ENCODE measurements around the gene EPHA2. TPM values are rescaled to one million over a fixed set of nuclear protein-coding genes. Genes with fewer than 3 reads are reported as not detected.
"Not testable (repeated sequence)": the region's sequence is repeated elsewhere in the genome, so short reads cannot be mapped to it uniquely, and the experiment has no call there.

Gene EPHA2
- 43.3 and 63.5 TPM in 2 replicates for total RNA-seq (2014; rRNA removed; shearing (Covaris generic))

DNA sequence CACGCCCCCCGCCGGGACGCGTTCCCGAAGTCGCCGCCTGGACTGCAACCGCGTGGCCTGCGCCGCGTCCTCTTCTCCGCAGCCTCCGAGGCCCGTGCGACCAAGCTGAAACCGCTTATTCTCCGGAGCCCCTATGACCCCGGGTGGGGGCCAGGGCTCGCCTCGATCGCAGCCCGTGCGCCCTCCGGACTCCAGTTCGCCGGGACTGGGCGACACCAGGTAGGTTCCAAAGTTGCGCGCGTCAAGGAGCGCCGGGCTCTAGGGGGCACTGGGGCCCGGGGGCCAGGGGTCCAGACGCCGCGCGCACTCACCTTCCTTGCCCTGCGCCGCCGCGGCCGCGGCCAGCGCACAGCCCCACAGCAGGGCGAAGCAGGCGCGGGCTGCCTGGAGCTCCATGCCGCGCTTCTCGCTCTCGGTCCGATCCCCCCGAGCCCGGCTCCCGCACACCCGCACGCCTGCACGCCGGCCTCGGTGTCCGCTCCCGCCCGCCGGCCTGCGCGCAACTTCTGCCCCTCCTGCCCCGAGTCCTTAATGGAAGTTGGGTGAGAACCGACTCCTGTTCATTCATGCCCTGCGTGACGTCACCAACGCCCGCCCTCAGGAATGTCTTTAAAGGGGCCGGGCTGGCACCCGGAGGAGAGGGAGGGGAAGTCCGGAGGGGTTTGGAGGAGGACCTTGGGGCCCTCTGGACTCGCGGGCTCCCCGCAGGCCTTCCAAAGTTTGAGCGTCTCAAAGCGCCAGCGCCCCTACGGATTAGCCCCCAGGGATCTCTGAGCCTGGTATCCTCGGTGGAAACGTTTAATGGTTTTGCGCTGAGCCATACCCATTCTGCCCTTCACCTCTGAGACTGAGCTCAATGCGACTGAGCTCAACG is at the start of gene EPHA2:
EPHA2 (minus strand) TSS at position 533 of the 874 bp plus-strand sequence; CDS start at position 396, 137 bp downstream.
- Histone ChIP-seq H3K36me3 (replicated peaks; ENCODE audit: control insufficient read depth, insufficient read depth, low read length) (no peaks in the 10 kb centered on the region; the same call in 1 of the 2 replicates), H3K27me3 (ENCODE audit: control insufficient read depth, insufficient read depth, low read length) (peaks cover 1% of the 10 kb centered on the region; the same call in 1 of the 2 replicates), H3K4me3 (ENCODE audit: insufficient read depth, low read depth, low read length) (peak within 1 kb of the TSS; percentile 96)
- DNase-seq, result peak; percentile 98

DNA sequence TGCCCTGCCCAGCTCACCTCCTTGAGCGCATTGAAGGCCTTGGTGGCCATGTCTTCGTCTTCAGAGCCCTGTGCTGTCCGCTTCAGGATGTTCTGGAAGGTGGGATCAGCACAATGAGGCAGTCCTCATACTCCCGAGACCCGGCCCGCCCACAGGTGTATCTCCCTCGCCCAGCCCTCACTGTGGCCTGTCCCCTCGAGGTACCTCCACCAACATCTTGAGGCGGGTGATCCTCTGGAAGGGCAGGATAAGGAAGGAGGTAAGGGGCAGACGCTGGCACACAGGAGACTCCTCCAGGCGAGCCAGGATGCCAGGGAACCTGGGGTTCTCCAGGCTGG is 49.4 kb upstream of the EPHA2 start:
- peaks cover 14% of the 10 kb centered on the region; the same call in 1 of the 2 replicates for H3K27me3 ChIP-seq (ENCODE audit: control insufficient read depth, insufficient read depth, low read length)
- peaks cover 12% of the 10 kb centered on the region for H3K36me3 ChIP-seq (replicated peaks; ENCODE audit: control insufficient read depth, insufficient read depth, low read length)
- H3K4me3 ChIP-seq (ENCODE audit: insufficient read depth, low read depth, low read length), result no peak overlapping the region
- no peak for DNase-seq

DNA sequence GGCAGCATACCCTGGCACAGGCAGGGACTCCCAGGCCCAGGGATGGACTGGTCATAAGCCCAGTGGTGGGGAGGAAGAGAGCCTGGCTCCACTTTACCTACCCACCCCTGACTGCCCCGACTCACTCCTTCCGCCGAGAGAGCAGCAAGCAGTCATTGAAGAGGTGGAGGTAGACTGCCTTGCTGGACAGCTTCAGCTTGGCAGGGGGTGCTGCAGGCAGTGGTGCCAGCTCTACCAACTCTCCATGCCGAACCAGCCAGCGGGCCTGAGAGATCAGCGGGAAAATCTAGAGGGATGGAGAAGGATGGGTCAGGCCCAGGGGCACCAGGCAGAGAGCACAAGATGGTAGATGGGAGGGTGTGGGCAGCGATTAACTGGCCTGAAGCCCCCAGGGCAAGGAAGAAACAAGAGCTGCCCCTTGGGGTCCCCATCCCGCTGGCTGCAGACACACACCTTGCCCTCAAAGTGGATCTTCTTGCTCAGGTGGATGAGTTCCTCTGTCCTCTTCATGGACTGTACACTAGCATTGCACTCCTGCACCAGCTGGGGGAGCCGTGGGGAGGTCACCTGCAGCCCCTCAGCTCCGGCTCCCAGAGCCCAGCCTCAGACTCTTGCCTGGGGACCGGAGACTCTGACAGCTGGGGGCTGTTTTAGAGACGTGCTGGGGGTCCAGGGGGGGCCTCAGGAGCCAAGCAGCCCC is 48.9 kb upstream of the EPHA2 start:
- no peak overlapping the region for H3K4me3 ChIP-seq (ENCODE audit: insufficient read depth, low read depth, low read length)
- peaks cover 12% of the 10 kb centered on the region for H3K36me3 ChIP-seq (replicated peaks; ENCODE audit: control insufficient read depth, insufficient read depth, low read length)
- DNase-seq, result peak; percentile 87
- peaks cover 14% of the 10 kb centered on the region; the same call in 1 of the 2 replicates for H3K27me3 ChIP-seq (ENCODE audit: control insufficient read depth, insufficient read depth, low read length)

- Histone ChIP-seq H3K4me3 (ENCODE audit: insufficient read depth, low read depth, low read length) (no peak overlapping the region), H3K27me3 (ENCODE audit: control insufficient read depth, insufficient read depth, low read length) (peaks cover 14% of the 10 kb centered on the region; the same call in 1 of the 2 replicates), H3K36me3 (replicated peaks; ENCODE audit: control insufficient read depth, insufficient read depth, low read length) (peaks cover 12% of the 10 kb centered on the region)
- no peak for DNase-seq
Measured at GRCh38 chr1:16204216-16204615, 48.3 kb upstream of the EPHA2 start.

DNA sequence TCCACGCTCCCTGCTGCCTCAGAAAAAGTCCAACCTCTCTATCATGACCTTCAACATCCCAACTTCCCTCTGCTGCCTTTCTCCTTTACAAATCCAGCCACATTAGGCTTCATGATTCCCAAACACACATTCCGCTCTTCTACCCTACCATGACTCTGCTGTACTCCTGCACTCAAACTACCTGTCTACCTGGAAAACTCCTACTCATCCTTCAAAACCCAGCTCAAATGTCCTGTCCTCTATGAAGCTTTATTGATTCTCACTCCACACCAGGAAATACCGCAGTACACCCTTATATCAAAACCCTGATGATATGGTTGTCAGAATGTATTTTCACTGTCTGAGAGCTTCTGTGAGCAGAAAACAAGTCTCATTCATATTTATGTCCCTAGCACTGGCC is 47.7 kb upstream of the EPHA2 start:
- Histone ChIP-seq H3K4me3 (ENCODE audit: insufficient read depth, low read depth, low read length) (no peak overlapping the region), H3K36me3 (replicated peaks; ENCODE audit: control insufficient read depth, insufficient read depth, low read length) (peaks cover 14% of the 10 kb centered on the region), H3K27me3 (ENCODE audit: control insufficient read depth, insufficient read depth, low read length) (peaks cover 14% of the 10 kb centered on the region; the same call in 1 of the 2 replicates)
- DNase-seq, result no peak

- Histone ChIP-seq H3K36me3 (replicated peaks; ENCODE audit: control insufficient read depth, insufficient read depth, low read length) (peaks cover 14% of the 10 kb centered on the region), H3K4me3 (ENCODE audit: insufficient read depth, low read depth, low read length) (no peak overlapping the region), H3K27me3 (ENCODE audit: control insufficient read depth, insufficient read depth, low read length) (peaks cover 6% of the 10 kb centered on the region; the same call in 1 of the 2 replicates)
- DNase-seq, result no peak
Measured at GRCh38 chr1:16202281-16203210, 46.7 kb upstream of the EPHA2 start.

GRCh38 chr1:16199700-16200099 is 43.8 kb upstream of the EPHA2 start:
- Histone ChIP-seq H3K27me3 (ENCODE audit: control insufficient read depth, insufficient read depth, low read length) (no peaks in the 10 kb centered on the region), H3K4me3 (ENCODE audit: insufficient read depth, low read depth, low read length) (no peak overlapping the region), H3K36me3 (replicated peaks; ENCODE audit: control insufficient read depth, insufficient read depth, low read length) (peaks cover 13% of the 10 kb centered on the region)
- DNase-seq, result no peak

DNA sequence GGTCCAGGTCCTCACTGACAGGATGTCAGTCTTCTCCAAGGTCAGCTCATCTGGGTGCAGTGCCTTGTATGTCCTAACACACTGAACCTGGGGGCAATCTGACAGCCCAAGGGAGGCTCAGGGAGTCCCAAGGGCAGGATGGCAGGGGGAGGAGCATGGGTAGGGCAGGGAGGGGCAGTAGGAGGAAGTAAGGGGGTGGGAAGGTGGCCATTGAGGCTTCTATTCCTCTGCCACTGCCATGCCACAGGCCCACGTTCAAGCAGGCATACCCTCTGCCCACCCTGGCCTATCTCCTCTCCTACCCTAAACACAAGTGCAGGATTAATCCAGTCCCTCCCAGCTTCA is 43.3 kb upstream of the EPHA2 start:
- H3K4me3 ChIP-seq (ENCODE audit: insufficient read depth, low read depth, low read length), result no peak overlapping the region

GRCh38 chr1:16198444-16199156 is 42.7 kb upstream of the EPHA2 start:
- Histone ChIP-seq H3K4me3 (ENCODE audit: insufficient read depth, low read depth, low read length) (no peak overlapping the region), H3K36me3 (replicated peaks; ENCODE audit: control insufficient read depth, insufficient read depth, low read length) (peaks cover 6% of the 10 kb centered on the region), H3K27me3 (ENCODE audit: control insufficient read depth, insufficient read depth, low read length) (no peaks in the 10 kb centered on the region)
- no peak for DNase-seq

More for the DNA sequence above, 43.3 kb upstream of the EPHA2 start:
- Histone ChIP-seq H3K27me3 (ENCODE audit: control insufficient read depth, insufficient read depth, low read length) (no peaks in the 10 kb centered on the region), H3K36me3 (replicated peaks; ENCODE audit: control insufficient read depth, insufficient read depth, low read length) (peaks cover 9% of the 10 kb centered on the region)
- no peak for DNase-seq

- DNase-seq, result no peak
- no peak overlapping the region for H3K4me3 ChIP-seq (ENCODE audit: insufficient read depth, low read depth, low read length)
- H3K27me3 ChIP-seq (ENCODE audit: control insufficient read depth, insufficient read depth, low read length), result no peaks in the 10 kb centered on the region
- peaks cover 3% of the 10 kb centered on the region for H3K36me3 ChIP-seq (replicated peaks; ENCODE audit: control insufficient read depth, insufficient read depth, low read length)
Measured at GRCh38 chr1:16196874-16197273, 41.0 kb upstream of the EPHA2 start.

GRCh38 chr1:16196139-16196538 is 40.3 kb upstream of the EPHA2 start:
- not testable (repeated sequence) for H3K4me3 ChIP-seq (ENCODE audit: insufficient read depth, low read depth, low read length); H3K36me3 ChIP-seq (replicated peaks; ENCODE audit: control insufficient read depth, insufficient read depth, low read length); DNase-seq; H3K27me3 ChIP-seq (ENCODE audit: control insufficient read depth, insufficient read depth, low read length)

DNA sequence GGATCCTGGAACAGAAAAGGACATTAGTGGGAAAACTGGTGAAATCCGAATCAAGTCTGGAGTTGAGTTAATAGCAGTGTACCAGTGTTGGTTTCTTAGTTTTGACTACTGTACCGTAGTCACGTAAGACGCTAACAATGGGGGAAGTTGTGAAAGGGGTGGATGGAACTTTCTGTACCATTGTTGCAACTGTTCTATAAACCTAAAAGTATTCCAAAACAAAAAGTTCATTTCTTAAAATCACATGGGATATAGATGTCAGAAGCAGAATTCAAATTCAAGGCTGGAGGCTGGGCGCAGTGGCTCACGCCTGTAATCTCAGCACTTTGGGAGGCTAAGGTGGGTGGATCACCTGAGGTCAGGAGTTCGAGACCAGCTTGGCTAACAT is 39.6 kb upstream of the EPHA2 start:
- no peaks in the 10 kb centered on the region for H3K27me3 ChIP-seq (ENCODE audit: control insufficient read depth, insufficient read depth, low read length)
- no peak overlapping the region for H3K4me3 ChIP-seq (ENCODE audit: insufficient read depth, low read depth, low read length)
- H3K36me3 ChIP-seq (replicated peaks; ENCODE audit: control insufficient read depth, insufficient read depth, low read length), result peaks cover 3% of the 10 kb centered on the region
- no peak for DNase-seq

DNA sequence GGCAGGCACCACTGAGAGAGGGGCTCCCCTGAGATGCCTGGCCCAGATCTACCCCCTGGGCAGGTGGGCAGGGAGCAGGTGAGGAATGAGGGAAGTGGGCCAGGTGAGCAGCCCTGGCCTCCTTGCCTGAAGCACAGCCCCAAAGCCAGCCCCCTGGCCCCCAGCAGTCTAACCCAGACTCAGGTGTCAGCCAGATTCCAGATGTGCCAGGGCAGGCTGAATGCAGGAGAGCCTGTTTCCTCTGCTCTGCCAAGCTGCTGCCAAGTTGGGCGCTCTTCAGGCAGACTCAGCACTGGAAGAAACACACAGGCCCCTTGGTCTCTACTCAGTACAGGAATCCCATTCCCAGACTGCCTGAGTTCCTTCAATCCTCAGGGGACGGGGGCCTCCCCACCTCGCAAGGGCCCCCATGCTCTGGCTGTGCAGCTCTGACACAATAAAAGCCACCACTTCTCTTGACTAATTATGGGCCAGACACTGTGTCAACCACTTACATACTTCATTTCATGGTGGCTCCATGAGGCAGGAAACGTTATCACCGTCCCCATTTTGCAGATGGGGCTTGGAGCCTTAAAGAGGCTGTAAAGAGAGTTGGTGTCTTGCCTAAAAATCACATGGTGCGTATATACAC is 36.2 kb upstream of the EPHA2 start:
- no peak for DNase-seq
- H3K36me3 ChIP-seq (replicated peaks; ENCODE audit: control insufficient read depth, insufficient read depth, low read length), result no peaks in the 10 kb centered on the region
- no peaks in the 10 kb centered on the region for H3K27me3 ChIP-seq (ENCODE audit: control insufficient read depth, insufficient read depth, low read length)
- no peak overlapping the region for H3K4me3 ChIP-seq (ENCODE audit: insufficient read depth, low read depth, low read length)
